HG03045 (cell line): ENCODE results near the gene CD248.

Source experiments
- ATAC-seq: cut with Tn5 transposase; IDR thresholded peaks from one replicate; pipeline ENCODE4 v1.9.1; 2021; ENCODE audit warnings: mild to moderate bottlenecking, moderate library complexity; ENCODE audit not compliant: unreplicated experiment

The CD248 gene

DNA sequence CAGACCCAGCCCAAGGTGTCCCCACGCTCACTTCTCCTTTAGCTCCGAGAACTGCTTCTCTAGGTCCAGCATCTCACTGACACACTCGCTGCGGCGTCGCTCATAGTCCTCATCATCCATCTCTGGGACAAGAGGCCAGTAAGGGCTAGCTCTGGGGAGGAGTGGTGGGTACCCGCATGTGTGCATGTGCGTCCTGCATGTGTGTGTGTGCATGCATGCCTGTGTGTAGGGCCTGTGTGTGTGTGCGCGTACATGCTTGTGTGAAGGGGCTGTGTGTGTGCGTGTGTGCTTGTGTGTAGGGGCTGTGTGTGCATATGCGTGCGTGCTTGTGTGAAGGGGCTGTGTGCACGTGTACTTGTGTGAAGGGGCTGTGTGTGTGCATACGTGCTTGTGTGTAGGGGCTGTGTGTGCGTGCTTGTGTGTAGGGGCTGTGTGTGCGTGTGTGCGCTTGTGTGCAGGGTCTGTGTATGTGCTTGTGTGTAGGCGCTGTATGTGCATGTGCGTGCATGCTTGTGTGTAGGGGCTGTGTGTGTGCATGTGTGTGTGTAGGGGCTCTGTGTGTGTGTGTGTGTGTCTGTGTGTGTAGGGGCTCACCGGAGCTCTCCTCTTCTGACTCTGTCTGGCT, 24.8 kb upstream of the CD248 start:
- no peak for ATAC-seq

GRCh38 chr11:66340596-66341501, 24.0 kb upstream of the CD248 start:
- ATAC-seq, result no peak

GRCh38 chr11:66339686-66340483, 23.0 kb upstream of the CD248 start:
- no peak for ATAC-seq

- no peak for ATAC-seq
Measured at GRCh38 chr11:66339162-66339675, 22.4 kb upstream of the CD248 start.

GRCh38 chr11:66338276-66339161, 21.7 kb upstream of the CD248 start:
- ATAC-seq, result no peak

GRCh38 chr11:66337103-66337899, 20.5 kb upstream of the CD248 start:
- ATAC-seq, result no peak

- peak; percentile 45 for ATAC-seq
Measured at GRCh38 chr11:66336234-66337102, 19.6 kb upstream of the CD248 start, which contains the start of gene RIN1. Gene RIN1, minus strand, starts transcription at chr11:66336434. Its CDS starts 32 bp downstream, at chr11:66336402.

DNA sequence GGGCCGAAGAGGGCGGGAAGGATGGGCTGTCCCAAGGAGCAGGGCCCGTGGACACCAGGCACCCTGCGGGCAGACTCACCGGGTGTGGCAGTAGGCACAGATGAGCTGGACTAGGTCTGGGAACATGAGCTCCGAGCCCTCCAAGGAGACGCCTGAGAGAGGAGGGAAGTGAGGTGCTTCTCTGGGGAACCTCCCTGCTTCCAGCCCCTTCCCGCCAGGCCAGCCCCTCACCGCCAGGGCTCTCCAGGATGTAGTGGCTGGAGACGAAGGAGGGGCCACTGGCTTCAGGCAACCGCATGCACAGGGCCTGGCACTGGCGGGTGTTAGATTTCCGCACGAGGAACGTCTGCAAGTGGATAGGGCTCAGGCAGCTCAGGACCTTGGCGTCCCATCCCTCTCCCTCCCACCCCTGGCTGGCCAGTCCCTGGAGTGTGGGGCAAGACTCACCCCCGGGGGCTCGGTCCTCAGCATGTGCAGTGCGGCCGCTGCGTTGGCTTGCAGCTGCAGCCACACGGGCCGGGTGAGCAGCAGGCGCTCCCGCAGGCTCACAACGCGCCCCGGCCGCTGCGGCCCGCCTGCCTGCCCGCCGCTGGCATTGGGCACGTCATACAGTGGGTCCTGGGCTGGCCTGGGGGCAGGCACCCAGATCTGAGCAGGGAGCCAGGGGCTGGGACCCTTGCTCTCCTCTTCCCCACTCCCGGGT, 18.8 kb upstream of the CD248 start:
- no peak for ATAC-seq

GRCh38 chr11:66334605-66335442, 18.0 kb upstream of the CD248 start:
- no peak for ATAC-seq

DNA sequence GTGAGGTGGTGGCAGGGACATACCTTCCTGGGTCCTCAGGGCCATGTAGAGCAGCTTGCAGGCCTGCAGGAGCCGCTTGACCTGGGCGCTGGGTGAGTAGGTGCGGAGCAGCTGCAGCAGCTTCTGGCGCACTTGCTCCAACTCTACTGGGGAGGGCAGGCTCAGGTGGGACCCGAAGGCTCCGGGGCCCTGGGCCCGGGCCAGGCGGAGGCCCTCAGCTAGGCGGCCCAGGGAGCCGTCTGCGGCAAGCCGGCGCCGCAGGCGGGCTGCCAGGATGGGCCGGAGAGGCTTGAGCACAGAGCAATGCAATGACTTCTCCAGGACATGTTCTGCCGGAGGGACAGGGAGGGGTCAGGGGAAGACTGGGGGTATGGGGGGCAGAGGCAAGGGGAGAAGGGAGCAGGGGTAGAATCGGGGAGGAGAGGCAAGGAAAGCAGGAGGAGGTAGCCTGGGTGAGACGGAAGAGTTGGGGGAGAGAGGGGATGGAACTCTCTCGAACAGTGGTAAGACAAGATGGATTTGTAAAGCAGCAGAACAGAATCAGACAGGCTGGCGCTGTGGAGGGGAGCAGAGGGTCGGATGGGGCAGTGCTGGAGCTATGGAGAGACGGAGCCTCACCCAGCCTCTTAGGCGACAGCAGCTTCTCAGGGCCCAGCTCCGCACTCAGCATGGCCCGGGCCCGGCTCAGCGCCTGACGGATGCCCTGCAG, 17.2 kb upstream of the CD248 start:
- ATAC-seq, result no peak

DNA sequence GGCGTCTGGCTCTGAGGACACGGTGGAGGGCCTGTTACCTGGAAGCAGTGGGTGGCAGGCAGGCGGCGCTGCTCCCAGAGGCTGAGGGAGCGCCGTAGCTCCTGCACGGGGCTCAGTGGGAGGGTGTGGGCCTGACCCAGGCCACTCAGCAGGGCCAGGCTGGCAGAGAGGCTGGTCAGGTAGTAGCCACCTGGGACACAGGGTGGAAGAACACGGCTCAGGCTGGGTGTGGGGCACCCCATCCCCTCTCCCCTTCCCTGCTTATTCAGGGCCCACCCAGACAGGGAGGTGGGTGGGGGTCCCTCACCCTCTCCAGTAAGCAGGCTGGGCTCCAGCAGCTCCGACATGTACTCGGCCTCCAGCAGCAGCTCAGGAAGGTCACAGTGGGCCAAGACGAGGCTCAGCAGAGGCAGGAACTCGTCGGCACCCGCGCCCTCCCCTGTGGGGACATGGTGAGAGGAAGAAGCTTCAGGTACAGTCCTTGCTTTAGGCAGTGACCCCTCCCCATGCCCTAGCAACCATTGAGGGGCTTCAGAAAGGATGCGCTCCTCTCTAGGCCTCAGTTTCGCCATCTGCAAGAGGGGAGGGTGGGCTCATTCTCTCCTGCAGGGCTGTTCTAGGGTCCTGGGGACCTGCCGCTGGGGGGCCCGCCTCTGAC, 16.5 kb upstream of the CD248 start:
- no peak for ATAC-seq

DNA sequence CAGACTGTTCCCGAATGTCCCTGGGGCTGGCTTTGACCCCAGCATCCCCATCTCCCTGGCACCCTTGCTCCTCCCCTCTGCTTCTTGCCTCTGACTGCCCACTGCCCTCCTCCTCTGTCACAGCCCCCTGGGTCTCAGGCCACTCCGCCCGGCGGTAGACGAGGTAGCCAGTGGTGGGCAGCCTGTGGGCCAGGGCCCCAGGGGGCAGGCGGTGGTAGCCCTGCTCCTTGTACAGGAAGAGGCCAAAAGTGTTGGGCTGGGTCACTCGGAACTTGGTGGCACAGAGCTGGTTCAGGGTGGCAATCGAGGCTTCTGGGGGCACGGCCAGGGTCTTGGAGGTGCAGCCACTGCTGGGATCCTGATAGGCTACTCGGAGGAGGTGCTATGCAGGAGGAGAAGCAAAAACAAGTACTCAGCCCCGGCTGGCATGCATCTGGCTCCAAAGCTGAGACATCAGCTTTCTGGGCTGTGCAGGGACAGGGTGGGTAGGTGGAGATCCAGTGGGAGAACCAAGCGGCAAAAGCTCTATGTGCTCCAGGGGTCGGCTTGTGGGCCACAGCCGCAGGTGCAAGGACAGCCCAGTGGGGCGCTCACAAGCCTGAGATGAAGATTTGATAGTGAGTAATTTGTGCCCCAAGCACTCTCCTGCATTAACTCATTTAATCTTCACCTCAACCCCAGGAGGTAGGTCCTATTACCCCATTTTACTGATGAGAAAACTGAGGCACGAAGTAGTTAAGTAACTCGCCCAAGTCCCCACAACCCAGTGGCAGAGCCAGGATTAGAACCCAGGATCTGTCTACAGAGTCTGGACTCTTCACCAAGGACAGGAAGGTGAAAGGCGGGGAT, 15.8 kb upstream of the CD248 start:
- ATAC-seq, result no peak

DNA sequence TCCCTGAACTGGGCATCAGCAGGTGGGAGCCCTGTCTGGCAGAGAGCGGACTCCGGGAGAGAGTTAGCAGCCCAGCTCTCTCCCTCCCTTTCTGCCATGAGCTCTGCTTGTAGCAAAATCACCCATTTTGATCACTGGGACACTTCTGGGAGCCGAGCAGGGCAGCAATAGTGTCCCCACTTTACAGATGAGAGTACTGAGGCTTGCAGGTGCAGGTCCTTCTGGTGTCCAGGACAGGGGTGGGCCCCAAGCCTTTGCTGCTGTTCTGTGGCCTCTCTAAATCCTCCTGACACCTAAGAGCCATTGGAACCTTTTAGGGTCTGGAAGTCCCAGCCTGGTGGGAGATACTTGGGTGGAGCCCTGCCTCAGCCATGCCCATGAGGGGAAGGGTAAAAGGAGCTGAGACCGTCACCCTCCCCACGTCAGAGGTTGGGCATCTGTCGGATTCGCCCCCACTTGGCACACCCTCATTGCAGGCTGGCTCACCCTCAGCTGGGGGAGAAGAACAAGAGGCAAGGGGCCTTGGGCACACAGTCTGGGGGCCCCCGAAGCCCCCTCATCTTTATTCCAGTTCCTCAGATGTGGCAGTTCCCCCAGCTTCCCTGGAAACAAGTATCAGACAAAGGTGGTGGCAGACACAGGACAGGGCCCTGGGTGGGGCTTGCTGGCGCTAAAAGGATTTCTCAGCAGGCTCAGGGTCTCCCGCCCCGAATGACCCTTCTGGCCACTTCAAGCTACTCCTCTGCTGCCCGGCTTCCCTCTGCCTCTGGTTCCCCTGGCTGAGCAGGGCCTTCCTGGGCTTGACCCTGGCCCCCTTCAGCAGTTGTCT, 14.9 kb upstream of the CD248 start:
- no peak for ATAC-seq

GRCh38 chr11:66330931-66331330, 14.1 kb upstream of the CD248 start:
- ATAC-seq, result no peak
